Erythroblast (primary cell): ENCODE measurements around the gene KCNMB1.

Source experiments
- GATA1 ChIP-seq: IDR thresholded peaks from 2 replicates; pipeline ENCODE4 v1.6.1; 2011; ENCODE audit warnings: low read depth, mild to moderate bottlenecking, control low read depth, low read length, moderate library complexity
- POLR2A ChIP-seq: IDR thresholded peaks from 2 replicates; pipeline ENCODE4 v1.6.1; 2011; ENCODE audit warnings: mild to moderate bottlenecking, low read length

- no peak for TF ChIP-seq POLR2A
- no peak for TF ChIP-seq GATA1
Observed at GRCh38 chr5:170372971-170373370, 16.2 kb downstream of the KCNMB1 start.
